NCI-H146 treated with DMSO at 0.1 percent for 48 hours (cell line): ENCODE data around the gene POLR2J.
"Not testable (repeated sequence)": the region's sequence is repeated elsewhere in the genome, so short reads cannot be mapped to it uniquely, and the experiment has no call there.

Source experiments
- DNase-seq: peaks from one replicate; lab custom pipeline; 2025; ENCODE audit not compliant: unreplicated experiment; lab: John Stamatoyannopoulos, UW

POLR2J gene

GRCh38 chr7:102478314-102479208 lies at the start of gene POLR2J:
Gene POLR2J, minus strand, starts transcription at chr7:102478922. Its CDS starts 62 bp downstream, at chr7:102478860.
- DNase-seq = not testable (repeated sequence)

GRCh38 chr7:102527822-102528793 lies 49.4 kb upstream of the POLR2J start:
- not testable (repeated sequence) for DNase-seq

GRCh38 chr7:102527182-102527581 lies 48.5 kb upstream of the POLR2J start:
- not testable (repeated sequence) for DNase-seq

GRCh38 chr7:102524803-102525202 lies 46.1 kb upstream of the POLR2J start:
- not testable (repeated sequence) for DNase-seq

- DNase-seq = not testable (repeated sequence)
Measured at GRCh38 chr7:102520797-102521196, 42.1 kb upstream of the POLR2J start.

- DNase-seq = not testable (repeated sequence)
Measured at GRCh38 chr7:102517550-102518147, 38.9 kb upstream of the POLR2J start, which contains the start of gene RASA4B. Gene RASA4B, minus strand, starts transcription at chr7:102517777. Its CDS starts 67 bp downstream, at chr7:102517710.

GRCh38 chr7:102516951-102517350 lies 38.2 kb upstream of the POLR2J start:
- not testable (repeated sequence) for DNase-seq

GRCh38 chr7:102515889-102516288 lies 37.2 kb upstream of the POLR2J start:
- DNase-seq = not testable (repeated sequence)

GRCh38 chr7:102514881-102515721 lies 36.4 kb upstream of the POLR2J start:
- DNase-seq = not testable (repeated sequence)

GRCh38 chr7:102512642-102513221 lies 34.0 kb upstream of the POLR2J start:
- not testable (repeated sequence) for DNase-seq

GRCh38 chr7:102511860-102512522 lies 33.3 kb upstream of the POLR2J start:
- DNase-seq = not testable (repeated sequence)

- DNase-seq = not testable (repeated sequence)
Measured at GRCh38 chr7:102510575-102510974, 31.9 kb upstream of the POLR2J start.

GRCh38 chr7:102507410-102508088 lies 28.8 kb upstream of the POLR2J start:
- not testable (repeated sequence) for DNase-seq

GRCh38 chr7:102505298-102506185 lies 26.8 kb upstream of the POLR2J start:
- not testable (repeated sequence) for DNase-seq

GRCh38 chr7:102503141-102503540 lies 24.4 kb upstream of the POLR2J start:
- not testable (repeated sequence) for DNase-seq

GRCh38 chr7:102498321-102498720 lies 19.6 kb upstream of the POLR2J start:
- not testable (repeated sequence) for DNase-seq

GRCh38 chr7:102497308-102497707 lies 18.6 kb upstream of the POLR2J start:
- not testable (repeated sequence) for DNase-seq
